Astrocyte (in vitro differentiated cells and primary cell): ENCODE data around the gene RPE65. TPM values are rescaled to one million over a fixed set of nuclear protein-coding genes. Genes with fewer than 3 reads are reported as not detected.
A peak's percentile ranks its signal among the peaks of the same experiment; 100 is the strongest.
"Not testable (repeated sequence)": the region's sequence is repeated elsewhere in the genome, so short reads cannot be mapped to it uniquely, and the experiment has no call there.

Experiments
- DNase-seq: peaks from one replicate; pipeline ENCODE4 v3.0.0-alpha.2; 2010; ENCODE audit warnings: low read depth
- FAIRE-seq: peaks from 2 replicates; lab custom pipeline; 2011; peaks lifted over from hg19 to GRCh38; lab: Jason Lieb, UNC
- H2AFZ ChIP-seq: 2 replicates; pipeline ENCODE4 v1.6.0; 2012; ENCODE audit warnings: low read depth, low read length, inconsistent platforms
- H3K27ac ChIP-seq: 2 replicates; pipeline ENCODE4 v1.5.1; 2011; ENCODE audit warnings: low read depth, low read length, inconsistent platforms
- H3K27me3 ChIP-seq: 2 replicates; pipeline ENCODE4 v1.6.0; 2011; ENCODE audit warnings: low read length, inconsistent platforms; ENCODE audit not compliant: insufficient read depth
- H3K36me3 ChIP-seq: 2 replicates; pipeline ENCODE4 v1.5.1; 2011; ENCODE audit warnings: low read length, inconsistent platforms; ENCODE audit not compliant: insufficient read depth
- H3K4me1 ChIP-seq: 2 replicates; pipeline ENCODE4 v1.5.1; 2011; ENCODE audit warnings: low read length, inconsistent platforms; ENCODE audit not compliant: insufficient read depth
- H3K4me2 ChIP-seq: 2 replicates; pipeline ENCODE4 v1.6.0; 2012; ENCODE audit warnings: low read length, inconsistent platforms
- H3K4me3 ChIP-seq: 2 replicates; pipeline ENCODE4 v1.5.1; 2011; ENCODE audit warnings: low read depth, mild to moderate bottlenecking, low read length, inconsistent platforms; ENCODE audit not compliant: insufficient read depth
- H3K79me2 ChIP-seq: 2 replicates; pipeline ENCODE4 v1.6.0; 2012; ENCODE audit warnings: mild to moderate bottlenecking, low read length, inconsistent platforms; ENCODE audit not compliant: insufficient read depth
- H3K9ac ChIP-seq: 2 replicates; pipeline ENCODE4 v1.6.0; 2012; ENCODE audit warnings: mild to moderate bottlenecking, low read length, inconsistent platforms
- H3K9me3 ChIP-seq: 2 replicates; pipeline ENCODE4 v1.5.1; 2012; ENCODE audit warnings: low read depth, mild to moderate bottlenecking, low read length, inconsistent platforms; ENCODE audit not compliant: insufficient read depth
- H4K20me1 ChIP-seq: 2 replicates; pipeline ENCODE4 v1.6.0; 2012; ENCODE audit warnings: low read length, inconsistent platforms; ENCODE audit not compliant: insufficient read depth
- H3K27ac Mint-ChIP-seq: one replicate; pipeline ENCODE4 v1.8.0; 2021; ENCODE audit warnings: mild to moderate bottlenecking, mixed read lengths; ENCODE audit not compliant: unreplicated experiment
- H3K27me3 Mint-ChIP-seq: one replicate; pipeline ENCODE4 v1.8.0; 2021; ENCODE audit warnings: low read depth, mixed read lengths; ENCODE audit not compliant: unreplicated experiment
- H3K36me3 Mint-ChIP-seq: one replicate; pipeline ENCODE4 v1.8.0; 2021; ENCODE audit warnings: low read depth, mixed read lengths; ENCODE audit not compliant: unreplicated experiment
- H3K4me1 Mint-ChIP-seq: one replicate; pipeline ENCODE4 v1.8.0; 2021; ENCODE audit warnings: low read depth, mixed read lengths; ENCODE audit not compliant: unreplicated experiment
- H3K4me3 Mint-ChIP-seq: one replicate; pipeline ENCODE4 v1.8.0; 2021; ENCODE audit warnings: mild to moderate bottlenecking, moderate library complexity, mixed read lengths; ENCODE audit not compliant: unreplicated experiment
- H3K9me3 Mint-ChIP-seq: one replicate; pipeline ENCODE4 v1.8.0; 2021; ENCODE audit warnings: mild to moderate bottlenecking, mixed read lengths; ENCODE audit not compliant: unreplicated experiment
- CTCF ChIP-seq: IDR thresholded peaks from 2 replicates; pipeline ENCODE4 v1.5.1; 2011; ENCODE audit warnings: low read depth, mild to moderate bottlenecking, inconsistent platforms, low read length, moderate library complexity; ENCODE audit not compliant: insufficient read depth
- EZH2 ChIP-seq: IDR thresholded peaks from 2 replicates; pipeline ENCODE4 v1.6.1; 2012; ENCODE audit warnings: mild to moderate bottlenecking, low read length, inconsistent platforms; ENCODE audit not compliant: insufficient read depth
- total RNA-seq: library from RNA; stranded (reverse); gene quantifications from 2 replicates; pipeline ENCODE4 v1.2.1, GENCODE V29; 2021

Gene RPE65
- total RNA-seq, 1 donor from 2014 or later: 0.27 TPM

- H4K20me1 ChIP-seq, H3K36me3 Mint-ChIP-seq, H3K4me3 Mint-ChIP-seq, H3K27me3 ChIP-seq, H3K9ac ChIP-seq, H3K27ac ChIP-seq, DNase-seq, H3K27ac Mint-ChIP-seq, H3K4me2 ChIP-seq, H3K79me2 ChIP-seq, H3K4me1 Mint-ChIP-seq, H3K9me3 Mint-ChIP-seq, FAIRE-seq, H3K4me3 ChIP-seq, H2AFZ ChIP-seq, H3K36me3 ChIP-seq, H3K27me3 Mint-ChIP-seq, H3K9me3 ChIP-seq, H3K4me1 ChIP-seq: not testable (repeated sequence)
Measured at GRCh38 chr1:68392474-68392873, 57.3 kb downstream of the RPE65 start.

- Histone ChIP-seq H3K4me1 (peaks cover 20% of the 10 kb centered on the region), H3K4me2 (peak overlapping the region; percentile 52), H3K27ac (peak overlapping the region; percentile 94)
- DNase-seq, H3K79me2 ChIP-seq, H4K20me1 ChIP-seq, H3K4me3 ChIP-seq, H3K36me3 ChIP-seq, H3K4me3 Mint-ChIP-seq, FAIRE-seq, H3K9ac ChIP-seq, H3K36me3 Mint-ChIP-seq, H2AFZ ChIP-seq, H3K27me3 ChIP-seq, H3K9me3 ChIP-seq, H3K27me3 Mint-ChIP-seq, H3K9me3 Mint-ChIP-seq: not testable (repeated sequence)
- Mint-ChIP-seq H3K4me1 (peaks cover 19% of the 10 kb centered on the region), H3K27ac (peak overlapping the region; percentile 84)
Measured at GRCh38 chr1:68385798-68386524, 63.8 kb downstream of the RPE65 start.

GRCh38 chr1:68384872-68385411 lies 64.8 kb downstream of the RPE65 start:
- no peaks in the 10 kb centered on the region for H3K27me3 Mint-ChIP-seq
- peaks cover 19% of the 10 kb centered on the region for H3K4me1 Mint-ChIP-seq
- H3K9ac ChIP-seq: peak overlapping the region; percentile 73
- no peak overlapping the region for H3K4me3 ChIP-seq
- FAIRE-seq (no peak), DNase-seq (peak; percentile 97)
- H4K20me1 ChIP-seq: no peaks in the 10 kb centered on the region
- H3K79me2 ChIP-seq: no peaks in the 10 kb centered on the region
- H3K36me3 Mint-ChIP-seq: no peaks in the 10 kb centered on the region
- H3K9me3 Mint-ChIP-seq: peaks cover 8% of the 10 kb centered on the region
- H3K4me1 ChIP-seq: peaks cover 20% of the 10 kb centered on the region
- H3K9me3 ChIP-seq: no peaks in the 10 kb centered on the region
- no peak for TF ChIP-seq CTCF
- TF ChIP-seq EZH2: no peak
- peak overlapping the region; percentile 52 for H3K4me2 ChIP-seq
- peak overlapping the region; percentile 94 for H3K27ac ChIP-seq
- no peak overlapping the region for H3K4me3 Mint-ChIP-seq
- H3K27ac Mint-ChIP-seq: peak overlapping the region; percentile 84
- no peaks in the 10 kb centered on the region for H3K27me3 ChIP-seq
- H3K36me3 ChIP-seq: no peaks in the 10 kb centered on the region
- H2AFZ ChIP-seq: no peak overlapping the region
